ENCODE measurements around the gene IKBIP. TPM values are rescaled to one million over a fixed set of nuclear protein-coding genes. Genes with fewer than 3 reads are reported as not detected.

Gene IKBIP
- total and polyA plus RNA-seq, 5 donors: 4.9 to 10.3 (median 6.3) TPM

DNA sequence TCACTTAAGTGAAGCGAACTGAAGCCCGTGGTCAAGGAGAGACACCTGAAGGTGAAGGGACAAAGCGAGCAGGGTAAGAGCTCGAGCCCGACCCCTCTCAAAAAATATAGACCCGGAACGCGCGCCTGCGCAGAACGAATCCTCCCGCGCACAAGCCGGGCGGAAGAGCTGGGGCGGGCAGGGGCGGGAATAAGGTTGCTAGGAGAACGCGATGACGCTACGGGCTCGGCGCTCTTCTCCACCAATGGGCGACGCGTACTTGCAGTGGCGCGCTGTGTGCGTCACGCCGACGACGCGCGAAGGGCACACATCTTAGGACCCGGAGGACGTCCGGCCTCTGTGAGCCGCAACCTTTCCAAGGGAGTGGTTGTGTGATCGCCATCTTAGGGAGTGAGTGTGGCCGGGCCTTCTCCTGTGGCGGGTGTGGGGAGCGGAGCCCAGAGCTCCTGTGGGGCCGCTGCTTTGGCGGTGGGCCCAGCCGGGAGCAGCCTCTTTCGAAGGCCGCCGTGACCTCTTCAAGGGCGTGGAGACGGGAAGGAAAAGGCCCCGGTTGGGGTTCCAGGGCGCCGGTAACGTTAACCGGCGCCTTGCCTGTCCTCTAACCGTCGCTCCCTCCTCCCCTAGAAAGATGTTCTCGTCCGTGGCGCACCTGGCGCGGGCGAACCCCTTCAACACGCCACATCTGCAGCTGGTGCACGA is 51.1 kb downstream of the IKBIP start, which contains the start of gene SLC25A3:
Gene SLC25A3, plus strand, starts transcription at position 336 of the 699 bp plus-strand sequence. Its CDS starts 293 bp downstream, at position 629.
- Histone ChIP-seq H3K27me3 (ENCODE audit: control insufficient read depth, insufficient read depth) (no peaks in the 10 kb centered on the region), H3K4me3 (ENCODE audit: low read length) (peak within 1 kb of the TSS; percentile 82), H3K9me3 (ENCODE audit: control insufficient read depth, low read length) (no peaks in the 10 kb centered on the region), H3K4me1 (ENCODE audit: control insufficient read depth, insufficient read depth, low read length) (no peaks in the 10 kb centered on the region), H3K27ac (ENCODE audit: low read length) (peak within 1 kb of the TSS; percentile 98)
- DNase-seq: peak; percentile 98 to 99 (median 99)
- ATAC-seq: peak; percentile 99 to 100
- WGBS: under 1% methylated on average over 67 of the region's 67 CpGs
- intact Hi-C loops (cut with DNase I): loop anchor here in 2 of 4 donors (10.0 kb wide), 1 partner anchor 51 kb away; the partner anchor contains the start of genes APAF1 (in 2 of the 2) and IKBIP (in 2 of the 2)

GRCh38 chr12:98592825-98593322 is 51.7 kb downstream of the IKBIP start:
- intact Hi-C loops (cut with DNase I): loop anchor here in 2 of 4 donors (10.0 kb wide), 1 partner anchor 52 kb away; the partner anchor contains the start of genes APAF1 (in 2 of the 2) and IKBIP (in 2 of the 2)
- H3K4me1 ChIP-seq (ENCODE audit: control insufficient read depth, insufficient read depth, low read length): no peaks in the 10 kb centered on the region
- WGBS: 30% methylated on average over 9 of the region's 9 CpGs

GRCh38 chr12:98591209-98591608 is 53.4 kb downstream of the IKBIP start:
- WGBS: 69% methylated on average over 4 of the region's 4 CpGs
- Histone ChIP-seq H3K4me3 (ENCODE audit: low read length) (no peak overlapping the region), H3K4me1 (ENCODE audit: control insufficient read depth, insufficient read depth, low read length) (no peaks in the 10 kb centered on the region), H3K9me3 (ENCODE audit: control insufficient read depth, low read length) (no peaks in the 10 kb centered on the region), H3K27me3 (ENCODE audit: control insufficient read depth, insufficient read depth) (no peaks in the 10 kb centered on the region), H3K27ac (ENCODE audit: low read length) (no peak overlapping the region)
- ATAC-seq (no peak), DNase-seq (no peak)
- intact Hi-C loops (cut with DNase I): loop anchor here in 2 of 4 donors (10.0 kb wide), 1 partner anchor 54 kb away; the partner anchor contains the start of genes APAF1 (in 2 of the 2) and IKBIP (in 2 of the 2)

More at GRCh38 chr12:98592825-98593322, 51.7 kb downstream of the IKBIP start:
- peak overlapping the region; percentile 68 for H3K4me3 ChIP-seq (ENCODE audit: low read length)
- no peak for ATAC-seq
- no peak for DNase-seq
- H3K27me3 ChIP-seq (ENCODE audit: control insufficient read depth, insufficient read depth): no peaks in the 10 kb centered on the region
- H3K27ac ChIP-seq (ENCODE audit: low read length): peak overlapping the region; percentile 62
- no peaks in the 10 kb centered on the region for H3K9me3 ChIP-seq (ENCODE audit: control insufficient read depth, low read length)

DNA sequence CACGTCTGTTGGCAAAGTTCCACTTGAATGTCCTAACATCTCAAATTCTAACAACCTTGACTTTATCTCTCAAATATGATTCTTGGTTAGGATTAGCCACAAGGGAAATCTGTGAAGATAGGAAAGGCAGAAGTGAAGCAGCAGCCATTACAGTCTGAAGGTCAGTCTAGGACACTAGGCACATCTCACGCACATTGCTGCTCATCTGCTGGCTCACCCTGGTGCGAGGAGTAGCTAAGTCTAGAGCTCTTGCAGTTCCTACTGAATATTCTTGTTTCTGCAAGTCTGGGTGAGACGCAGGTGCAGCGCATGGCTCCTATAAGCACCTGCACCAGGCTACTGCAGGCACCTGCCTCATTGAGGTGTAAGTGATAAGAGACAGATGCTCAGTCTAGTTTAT is 57.5 kb downstream of the IKBIP start:
- intact Hi-C loops (cut with DNase I): no loop called here
- DNase-seq (no peak), ATAC-seq (no peak)
- no peaks in the 10 kb centered on the region for H3K27me3 ChIP-seq (ENCODE audit: control insufficient read depth, insufficient read depth)
- no peaks in the 10 kb centered on the region for H3K9me3 ChIP-seq (ENCODE audit: control insufficient read depth, low read length)
- 78% methylated on average over 5 of the region's 5 CpGs for WGBS
- H3K27ac ChIP-seq (ENCODE audit: low read length): no peak overlapping the region
- no peak overlapping the region for H3K4me3 ChIP-seq (ENCODE audit: low read length)
- H3K4me1 ChIP-seq (ENCODE audit: control insufficient read depth, insufficient read depth, low read length): no peaks in the 10 kb centered on the region

DNA sequence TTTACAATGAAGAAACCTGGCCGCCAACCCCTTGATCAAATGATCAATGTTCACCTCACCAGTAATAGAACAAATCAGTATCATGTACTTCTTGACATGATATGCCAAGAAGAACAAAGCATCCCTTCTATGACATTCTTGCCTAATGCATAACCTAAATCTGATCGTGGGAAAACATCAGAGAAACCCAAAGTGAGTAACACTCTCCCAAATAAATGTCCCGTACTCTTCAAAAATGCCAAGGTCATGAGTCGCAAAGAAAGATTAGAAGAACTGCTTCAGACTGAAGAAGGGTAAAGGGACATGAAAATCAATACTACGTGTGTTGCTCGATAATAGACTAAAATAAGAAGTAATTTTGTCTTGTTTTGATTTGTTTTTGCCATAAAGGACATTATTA is 62.5 kb downstream of the IKBIP start:
- Histone ChIP-seq H3K4me1 (ENCODE audit: control insufficient read depth, insufficient read depth, low read length) (no peaks in the 10 kb centered on the region), H3K27me3 (ENCODE audit: control insufficient read depth, insufficient read depth) (no peaks in the 10 kb centered on the region), H3K9me3 (ENCODE audit: control insufficient read depth, low read length) (no peaks in the 10 kb centered on the region), H3K27ac (ENCODE audit: low read length) (no peak overlapping the region), H3K4me3 (ENCODE audit: low read length) (no peak overlapping the region)
- no peak for ATAC-seq
- WGBS: 80% methylated on average over 6 of the region's 6 CpGs
- no peak for DNase-seq
- intact Hi-C loops (cut with DNase I): no loop called here

DNA sequence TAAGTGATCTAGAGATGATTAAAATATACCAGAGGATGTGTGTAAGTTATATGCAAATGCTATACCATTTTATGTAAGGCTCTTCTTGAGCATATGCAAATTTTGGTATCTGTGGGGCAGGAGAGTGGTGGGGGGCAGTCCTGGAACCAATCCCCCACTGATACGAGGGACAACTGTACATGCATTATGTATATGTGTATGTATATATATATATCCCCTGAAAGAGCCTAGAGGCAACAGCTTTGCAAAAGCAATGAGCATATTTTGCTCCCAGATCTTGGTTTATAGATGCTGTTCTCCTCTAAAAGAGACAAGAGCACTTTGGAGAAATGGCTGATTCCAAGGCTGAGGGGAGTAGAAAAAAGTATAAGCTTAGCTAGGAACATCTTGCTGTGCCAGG is 63.5 kb downstream of the IKBIP start:
- Histone ChIP-seq H3K27ac (ENCODE audit: low read length) (no peak overlapping the region), H3K9me3 (ENCODE audit: control insufficient read depth, low read length) (no peaks in the 10 kb centered on the region), H3K27me3 (ENCODE audit: control insufficient read depth, insufficient read depth) (no peaks in the 10 kb centered on the region), H3K4me1 (ENCODE audit: control insufficient read depth, insufficient read depth, low read length) (no peaks in the 10 kb centered on the region), H3K4me3 (ENCODE audit: low read length) (no peak overlapping the region)
- ATAC-seq (no peak), DNase-seq (no peak)
- 80% methylated on average over 1 of the region's 1 CpG for WGBS
- intact Hi-C loops (cut with DNase I): no loop called here

GRCh38 chr12:98580695-98581094 is 63.9 kb downstream of the IKBIP start:
- ATAC-seq (no peak), DNase-seq (no peak)
- WGBS: 96% methylated on average over 5 of the region's 5 CpGs
- Histone ChIP-seq H3K4me3 (ENCODE audit: low read length) (no peak overlapping the region), H3K9me3 (ENCODE audit: control insufficient read depth, low read length) (no peaks in the 10 kb centered on the region), H3K4me1 (ENCODE audit: control insufficient read depth, insufficient read depth, low read length) (no peaks in the 10 kb centered on the region), H3K27ac (ENCODE audit: low read length) (no peak overlapping the region), H3K27me3 (ENCODE audit: control insufficient read depth, insufficient read depth) (no peaks in the 10 kb centered on the region)
- intact Hi-C loops (cut with DNase I): no loop called here

GRCh38 chr12:98579835-98580234 is 64.8 kb downstream of the IKBIP start:
- Histone ChIP-seq H3K27me3 (ENCODE audit: control insufficient read depth, insufficient read depth) (no peaks in the 10 kb centered on the region), H3K4me1 (ENCODE audit: control insufficient read depth, insufficient read depth, low read length) (no peaks in the 10 kb centered on the region), H3K4me3 (ENCODE audit: low read length) (no peak overlapping the region), H3K9me3 (ENCODE audit: control insufficient read depth, low read length) (no peaks in the 10 kb centered on the region), H3K27ac (ENCODE audit: low read length) (no peak overlapping the region)
- intact Hi-C loops (cut with DNase I): no loop called here
- DNase-seq (no peak), ATAC-seq (no peak)
- WGBS: 91% methylated on average over 3 of the region's 3 CpGs

- Histone ChIP-seq H3K27me3 (ENCODE audit: control insufficient read depth, insufficient read depth) (no peaks in the 10 kb centered on the region), H3K27ac (ENCODE audit: low read length) (no peak overlapping the region), H3K4me3 (ENCODE audit: low read length) (no peak overlapping the region), H3K9me3 (ENCODE audit: control insufficient read depth, low read length) (no peaks in the 10 kb centered on the region), H3K4me1 (ENCODE audit: control insufficient read depth, insufficient read depth, low read length) (no peaks in the 10 kb centered on the region)
- intact Hi-C loops (cut with DNase I): no loop called here
- DNase-seq (no peak), ATAC-seq (no peak)
- WGBS: 84% methylated on average over 5 of the region's 5 CpGs
Observed at GRCh38 chr12:98579347-98579746, 65.2 kb downstream of the IKBIP start.

DNA sequence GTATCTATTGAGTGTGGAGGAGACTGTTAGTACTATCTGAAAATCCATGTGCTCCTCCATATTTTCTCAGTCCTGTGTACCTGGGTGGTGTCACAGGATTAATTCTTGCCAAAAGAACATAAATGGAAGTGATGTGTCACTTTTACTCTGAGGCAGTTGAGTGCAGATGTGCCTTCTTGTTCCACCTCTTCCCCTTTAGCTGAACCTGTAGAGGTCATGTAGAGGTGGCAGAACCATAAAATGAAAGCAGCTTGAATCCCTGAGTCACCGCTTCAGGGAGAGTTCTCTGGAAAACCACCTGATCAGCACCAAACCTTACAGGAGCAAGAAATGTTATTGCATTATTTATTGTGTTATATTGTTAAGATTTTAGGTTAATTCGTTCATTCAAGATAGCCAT is 65.8 kb downstream of the IKBIP start:
- Histone ChIP-seq H3K27me3 (ENCODE audit: control insufficient read depth, insufficient read depth) (no peaks in the 10 kb centered on the region), H3K4me3 (ENCODE audit: low read length) (no peak overlapping the region), H3K4me1 (ENCODE audit: control insufficient read depth, insufficient read depth, low read length) (no peaks in the 10 kb centered on the region), H3K27ac (ENCODE audit: low read length) (no peak overlapping the region), H3K9me3 (ENCODE audit: control insufficient read depth, low read length) (no peaks in the 10 kb centered on the region)
- intact Hi-C loops (cut with DNase I): no loop called here
- DNase-seq: no peak
- ATAC-seq: no peak
- WGBS: 92% methylated on average over 2 of the region's 2 CpGs

DNA sequence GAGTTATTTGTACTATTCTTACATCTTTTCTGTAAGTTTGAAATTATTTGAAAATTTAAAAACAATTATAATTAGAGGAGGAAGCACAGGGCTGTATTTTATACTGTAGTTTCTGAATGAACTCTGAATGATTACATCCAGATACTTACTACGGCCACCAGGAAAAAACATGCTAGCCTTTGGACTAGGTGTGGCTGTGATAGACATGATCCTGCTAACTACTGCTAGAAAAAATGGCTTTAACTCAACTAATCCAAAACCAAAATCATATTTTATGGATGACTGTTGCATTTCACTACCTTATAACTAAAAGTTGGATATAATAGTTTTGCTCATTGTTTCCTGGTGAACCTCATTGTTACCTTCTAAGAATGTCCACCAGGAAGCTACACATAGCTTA is 66.2 kb downstream of the IKBIP start:
- Histone ChIP-seq H3K27me3 (ENCODE audit: control insufficient read depth, insufficient read depth) (no peaks in the 10 kb centered on the region), H3K4me3 (ENCODE audit: low read length) (no peak overlapping the region), H3K27ac (ENCODE audit: low read length) (no peak overlapping the region), H3K9me3 (ENCODE audit: control insufficient read depth, low read length) (no peaks in the 10 kb centered on the region), H3K4me1 (ENCODE audit: control insufficient read depth, insufficient read depth, low read length) (no peaks in the 10 kb centered on the region)
- intact Hi-C loops (cut with DNase I): no loop called here
- WGBS: 83% methylated on average over 1 of the region's 1 CpG
- ATAC-seq: no peak
- no peak for DNase-seq
